Adrenal gland (tissue), 5 donors: Measurements from ENCODE around the gene LMO3.

Experiments used
- CTCF ChIP-seq, 6 experiments: fragments of 450-650 bp in 4 of 6; fragments of 200-600 bp in 2 of 6; sonication (generic) in 1 of 6; IDR thresholded peaks; 1 replicate in 5 of 6; 2 replicates in 1 of 6; pipeline versions ENCODE4 v1.5.1 to v1.8.0; 2016 to 2021; ENCODE audit warnings: antibody characterized with exemption in 6 of 6, mild to moderate bottlenecking in 2 of 6, moderate library complexity in 1 of 6
- POLR2A ChIP-seq, 2 donors: fragments of 450-650 bp; IDR thresholded peaks; one replicate each; pipeline ENCODE4 v1.6.1; 2017; ENCODE audit warnings: antibody characterized with exemption in 2 of 2, mild to moderate bottlenecking in 2 of 2, moderate library complexity in 1 of 2
- donor health status: DM: no; HTN: no; CAD: no.

- TF ChIP-seq CTCF (IDR thresholded peaks at IDR 0.05) (no peak), POLR2A (IDR thresholded peaks at IDR 0.05) (no peak)
Measured at GRCh38 chr12:16626991-16627390, 21.0 kb upstream of the LMO3 start.
